ENCODE measurements around the gene SLC2A9. TPM values are rescaled to one million over a fixed set of nuclear protein-coding genes. Genes with fewer than 3 reads are reported as not detected.

The SLC2A9 gene
- total RNA-seq, 3 donors from 2014 or later: 6.2 to 10.7 (median 9.5) TPM

DNA sequence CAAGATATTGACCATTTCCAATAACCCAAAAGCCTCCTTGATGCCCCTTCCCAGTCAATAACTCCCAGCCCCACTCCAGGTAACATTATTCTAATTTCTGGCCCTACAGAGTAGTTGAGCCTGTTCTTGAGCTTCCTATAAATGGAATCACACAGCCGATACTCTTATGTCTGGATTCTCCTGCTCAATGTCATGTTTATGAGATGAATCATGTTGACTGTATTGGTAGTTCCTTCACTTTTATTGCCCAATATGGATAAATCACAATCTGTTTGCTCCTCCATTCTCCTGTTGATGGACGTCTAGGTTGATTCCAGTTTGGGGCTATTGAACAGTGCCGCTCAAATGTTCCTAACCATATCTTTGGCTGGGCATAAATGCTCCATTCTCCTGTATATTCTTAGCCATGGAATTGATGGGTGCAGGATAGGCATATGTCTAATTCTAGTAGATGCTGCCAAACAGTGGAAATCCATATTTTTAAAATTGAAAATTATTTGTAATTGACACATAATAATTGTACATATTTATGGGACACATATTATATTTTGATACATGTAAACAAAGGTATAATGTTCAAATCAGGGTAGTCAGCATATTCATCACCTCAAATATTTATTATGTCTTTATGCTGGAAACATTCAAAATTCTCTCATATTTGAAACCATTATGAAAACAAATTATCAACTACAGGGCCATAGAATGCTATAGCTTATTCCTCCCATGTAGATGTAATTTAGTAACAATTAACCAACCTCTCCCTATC is 40.5 kb upstream of the SLC2A9 start:
- H3K27ac ChIP-seq: no peak overlapping the region
- DNase-seq (ENCODE audit: low spot score in 2 of 2): no peak
- no peaks in the 10 kb centered on the region for H3K27me3 ChIP-seq
- no peak overlapping the region for H3K4me3 ChIP-seq
- intact Hi-C loops (cut with DNase I; ENCODE audit: low total_unique reads): no loop called here
- H3K4me1 ChIP-seq: no peaks in the 10 kb centered on the region
- H3K9me3 ChIP-seq: no peaks in the 10 kb centered on the region
- TF ChIP-seq, protein P1, sequence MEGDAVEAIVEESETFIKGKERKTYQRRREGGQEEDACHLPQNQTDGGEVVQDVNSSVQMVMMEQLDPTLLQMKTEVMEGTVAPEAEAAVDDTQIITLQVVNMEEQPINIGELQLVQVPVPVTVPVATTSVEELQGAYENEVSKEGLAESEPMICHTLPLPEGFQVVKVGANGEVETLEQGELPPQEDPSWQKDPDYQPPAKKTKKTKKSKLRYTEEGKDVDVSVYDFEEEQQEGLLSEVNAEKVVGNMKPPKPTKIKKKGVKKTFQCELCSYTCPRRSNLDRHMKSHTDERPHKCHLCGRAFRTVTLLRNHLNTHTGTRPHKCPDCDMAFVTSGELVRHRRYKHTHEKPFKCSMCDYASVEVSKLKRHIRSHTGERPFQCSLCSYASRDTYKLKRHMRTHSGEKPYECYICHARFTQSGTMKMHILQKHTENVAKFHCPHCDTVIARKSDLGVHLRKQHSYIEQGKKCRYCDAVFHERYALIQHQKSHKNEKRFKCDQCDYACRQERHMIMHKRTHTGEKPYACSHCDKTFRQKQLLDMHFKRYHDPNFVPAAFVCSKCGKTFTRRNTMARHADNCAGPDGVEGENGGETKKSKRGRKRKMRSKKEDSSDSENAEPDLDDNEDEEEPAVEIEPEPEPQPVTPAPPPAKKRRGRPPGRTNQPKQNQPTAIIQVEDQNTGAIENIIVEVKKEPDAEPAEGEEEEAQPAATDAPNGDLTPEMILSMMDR (IDR thresholded peaks at IDR 0.05): no peak
- no peak for TF ChIP-seq POLR2A (IDR thresholded peaks at IDR 0.05)
- TF ChIP-seq POLR2AphosphoS5 (IDR thresholded peaks at IDR 0.05): no peak
- H3K36me3 ChIP-seq: no peaks in the 10 kb centered on the region

DNA sequence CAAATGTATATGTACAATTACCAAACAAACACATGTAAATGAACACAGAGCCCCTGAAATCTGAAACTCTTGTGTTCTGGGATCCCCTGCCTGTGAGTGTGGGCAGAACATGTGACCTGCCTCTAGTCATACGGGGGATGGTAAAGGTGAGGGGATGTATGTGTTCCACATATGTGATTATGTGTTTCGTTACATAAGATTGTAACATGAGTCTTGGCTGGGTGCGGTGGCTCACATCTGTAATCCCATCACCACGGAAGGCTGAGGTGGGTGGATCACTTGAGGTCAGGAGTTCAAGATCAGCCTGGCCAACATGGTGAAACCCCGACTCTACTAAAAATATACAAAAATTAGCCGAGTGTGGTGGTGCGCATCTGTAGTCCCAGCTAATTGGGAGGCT is 37.1 kb upstream of the SLC2A9 start:
- Histone ChIP-seq H3K36me3 (no peaks in the 10 kb centered on the region), H3K27ac (no peak overlapping the region), H3K27me3 (no peaks in the 10 kb centered on the region), H3K4me1 (no peaks in the 10 kb centered on the region), H3K9me3 (no peaks in the 10 kb centered on the region), H3K4me3 (no peak overlapping the region)
- intact Hi-C loops (cut with DNase I; ENCODE audit: low total_unique reads): no loop called here
- no peak for DNase-seq (ENCODE audit: low spot score in 2 of 2)
- TF ChIP-seq POLR2AphosphoS5 (IDR thresholded peaks at IDR 0.05) (no peak), POLR2A (IDR thresholded peaks at IDR 0.05) (no peak)
- TF ChIP-seq, protein P1 (IDR thresholded peaks at IDR 0.05): no peak

DNA sequence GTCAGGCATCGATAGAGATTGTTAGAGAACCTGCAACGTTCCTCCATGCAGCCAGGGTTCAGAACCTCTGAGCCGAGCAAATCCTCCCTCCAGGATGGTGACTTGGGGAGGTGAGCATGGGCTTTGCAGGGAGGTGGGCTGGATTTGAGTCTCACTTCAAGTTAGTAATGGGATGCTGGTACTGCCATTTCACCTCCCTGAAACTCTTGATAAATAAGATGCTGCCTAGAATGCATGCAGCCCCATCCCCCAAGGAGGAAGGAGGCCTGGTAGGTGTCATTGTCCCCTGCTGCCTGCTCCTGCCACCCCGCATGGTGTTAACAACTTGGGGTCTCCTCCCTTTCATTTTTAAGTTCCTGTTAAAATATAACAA is 35.7 kb upstream of the SLC2A9 start:
- Histone ChIP-seq H3K36me3 (no peaks in the 10 kb centered on the region), H3K4me1 (no peaks in the 10 kb centered on the region), H3K27me3 (no peaks in the 10 kb centered on the region), H3K9me3 (no peaks in the 10 kb centered on the region), H3K4me3 (no peak overlapping the region), H3K27ac (no peak overlapping the region)
- no peak for DNase-seq (ENCODE audit: low spot score in 2 of 2)
- intact Hi-C loops (cut with DNase I; ENCODE audit: low total_unique reads): no loop called here
- no peak for TF ChIP-seq POLR2AphosphoS5 (IDR thresholded peaks at IDR 0.05)
- TF ChIP-seq, protein P1 (IDR thresholded peaks at IDR 0.05): no peak
- no peak for TF ChIP-seq POLR2A (IDR thresholded peaks at IDR 0.05)

DNA sequence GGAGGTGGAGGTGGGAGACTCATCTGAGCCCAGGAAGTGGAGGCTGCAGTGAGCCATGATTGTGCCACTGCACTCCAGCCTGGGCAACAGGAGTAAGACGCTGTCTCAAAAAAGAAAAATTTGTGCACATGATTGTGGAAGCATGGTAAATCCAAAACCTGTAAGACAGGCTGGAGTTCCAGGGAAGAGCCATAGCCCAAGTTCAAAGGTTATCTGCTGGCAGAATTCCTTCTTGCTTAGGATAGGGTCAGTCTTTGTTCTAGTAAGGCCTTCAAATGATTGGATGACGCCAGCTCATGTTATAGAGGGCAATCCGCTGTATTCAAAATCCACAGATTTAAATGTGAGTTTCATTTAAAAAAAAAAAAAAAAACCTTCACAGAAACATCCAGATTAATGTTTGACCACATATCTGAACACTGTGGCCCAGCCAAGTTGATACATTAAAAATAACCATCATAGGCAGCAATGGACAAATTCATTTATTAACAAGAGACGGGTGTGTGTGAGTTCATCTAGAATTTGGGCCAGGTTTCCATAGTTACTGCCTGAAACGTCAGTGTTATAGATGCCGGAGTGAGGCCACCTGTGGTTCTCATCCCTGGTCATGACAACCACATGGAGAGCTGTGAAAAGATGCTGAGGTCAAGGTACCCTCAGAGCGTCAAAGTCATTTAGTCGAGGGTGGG is 35.2 kb upstream of the SLC2A9 start:
- H3K36me3 ChIP-seq: no peaks in the 10 kb centered on the region
- H3K4me1 ChIP-seq: no peaks in the 10 kb centered on the region
- TF ChIP-seq POLR2AphosphoS5 (IDR thresholded peaks at IDR 0.05) (no peak), POLR2A (IDR thresholded peaks at IDR 0.05) (no peak)
- TF ChIP-seq, protein P1 (IDR thresholded peaks at IDR 0.05): no peak

DNA sequence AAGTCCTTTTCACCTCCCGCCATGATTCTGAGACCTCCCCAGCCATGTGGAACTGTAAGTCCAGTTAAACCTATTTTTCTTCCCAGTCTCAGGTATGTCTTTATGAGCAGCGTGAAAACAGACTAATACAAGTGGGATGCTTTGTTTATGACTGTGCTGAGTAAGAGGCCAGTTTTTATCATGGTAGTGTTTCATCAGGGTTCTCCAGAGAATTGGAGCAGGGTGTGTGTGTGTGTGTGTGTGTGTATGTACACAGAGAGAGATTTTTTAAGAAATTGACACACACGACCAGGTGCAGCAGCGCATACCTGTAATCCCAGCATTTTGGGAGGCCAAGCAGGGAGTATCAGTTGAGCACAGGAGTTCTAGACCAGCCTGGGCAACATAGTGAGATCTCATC is 34.6 kb upstream of the SLC2A9 start:
- intact Hi-C loops (cut with DNase I; ENCODE audit: low total_unique reads): no loop called here
- H3K36me3 ChIP-seq: no peaks in the 10 kb centered on the region
- H3K9me3 ChIP-seq: no peaks in the 10 kb centered on the region
- TF ChIP-seq POLR2A (IDR thresholded peaks at IDR 0.05) (no peak), POLR2AphosphoS5 (IDR thresholded peaks at IDR 0.05) (no peak)
- TF ChIP-seq, protein P1 (IDR thresholded peaks at IDR 0.05): no peak
- no peaks in the 10 kb centered on the region for H3K27me3 ChIP-seq
- no peak overlapping the region for H3K27ac ChIP-seq
- DNase-seq (ENCODE audit: low spot score in 2 of 2): no peak
- H3K4me3 ChIP-seq: no peak overlapping the region
- no peaks in the 10 kb centered on the region for H3K4me1 ChIP-seq

More for the DNA sequence above, 35.2 kb upstream of the SLC2A9 start:
- intact Hi-C loops (cut with DNase I; ENCODE audit: low total_unique reads): no loop called here
- Histone ChIP-seq H3K27me3 (no peaks in the 10 kb centered on the region), H3K4me3 (no peak overlapping the region), H3K9me3 (no peaks in the 10 kb centered on the region), H3K27ac (no peak overlapping the region)
- no peak for DNase-seq (ENCODE audit: low spot score in 2 of 2)
